SK-N-SH (cell line): ENCODE results near the gene CDC45. TPM values are rescaled to one million over a fixed set of nuclear protein-coding genes. Genes with fewer than 3 reads are reported as not detected.

Experiments used
- CTCF ChIA-PET: fragments of 300-600, 350-600 bp; formaldehyde crosslinking; extraction: SDS; loops from one replicate; lab custom pipeline; 2021; lab: Yijun Ruan, JAX
- POLR2A ChIA-PET: fragments of 350-600 bp; sonication (Branson Sonifier 250); formaldehyde crosslinking; extraction: SDS; loops from one replicate; lab custom pipeline; 2020; ENCODE audit warnings: antibody characterized with exemption, inconsistent platforms; lab: Yijun Ruan, JAX
- DNase-seq: peaks from one replicate; pipeline ENCODE4 v3.0.0; 2012
- H2AFZ ChIP-seq: fragments of 200-600 bp; sonication (generic); 2 replicates; pipeline ENCODE4 v1.8.1; 2016; ENCODE audit warnings: antibody characterized with exemption, mild to moderate bottlenecking, low read depth
- H3F3A ChIP-seq: fragments of 200-600 bp; sonication (generic); replicated peaks from 2 replicates; pipeline ENCODE3; 2016; ENCODE audit warnings: antibody characterized with exemption, mild to moderate bottlenecking; ENCODE audit not compliant: insufficient read depth
- H3K27ac ChIP-seq, 2 experiments: fragments of 200-500 bp in 1 of 2; fragments of 200-600 bp in 1 of 2; sonication (Bioruptor generic) in 1 of 2; sonication (generic), shearing (Covaris generic) in 1 of 2; 2 replicates each; pipeline versions ENCODE4 v1.5.1 to v1.6.1; 2014 to 2016; ENCODE audit warnings: low read depth in 2 of 2, inconsistent platforms in 1 of 2, low read length in 1 of 2, mild to moderate bottlenecking in 1 of 2, mixed read lengths in 1 of 2
- H3K27me3 ChIP-seq: fragments of 200-600 bp; sonication (generic), shearing (Covaris generic); 2 replicates; pipeline ENCODE4 v1.6.1; 2016; ENCODE audit warnings: mixed run types; ENCODE audit not compliant: insufficient read depth
- H3K36me3 ChIP-seq, 2 experiments: fragments of 200-500 bp in 1 of 2; fragments of 200-600 bp in 1 of 2; sonication (Bioruptor generic) in 1 of 2; sonication (generic) in 1 of 2; replicated peaks in 1 of 2; 2 replicates each; pipeline versions ENCODE3 to v1.5.1; 2014 to 2016; ENCODE audit warnings: low read length in 1 of 2, mild to moderate bottlenecking in 1 of 2; ENCODE audit not compliant: insufficient read depth in 2 of 2, control insufficient read depth in 1 of 2
- H3K4me1 ChIP-seq, 2 experiments: fragments of 200-500 bp in 1 of 2; fragments of 200-600 bp in 1 of 2; sonication (Bioruptor generic) in 1 of 2; sonication (generic), shearing (Covaris generic) in 1 of 2; 2 replicates each; pipeline versions ENCODE4 v1.5.1 to v1.6.1; 2014 to 2016; ENCODE audit warnings: low read depth in 1 of 2, low read length in 1 of 2, mixed run types in 1 of 2; ENCODE audit not compliant: insufficient read depth in 2 of 2, control insufficient read depth in 1 of 2
- H3K4me2 ChIP-seq: fragments of 200-600 bp; sonication (generic), shearing (Covaris generic); 2 replicates; pipeline ENCODE4 v1.6.1; 2017; ENCODE audit warnings: mixed run types
- H3K4me3 ChIP-seq, 2 experiments: fragments of 200-500 bp in 1 of 2; fragments of 200-600 bp in 1 of 2; sonication (Bioruptor generic) in 1 of 2; sonication (generic), shearing (Covaris generic) in 1 of 2; 2 replicates each; pipeline versions ENCODE4 v1.5.1 to v1.8.1; 2014 to 2016; ENCODE audit warnings: low read depth in 2 of 2, inconsistent platforms in 1 of 2, low read length in 1 of 2, mild to moderate bottlenecking in 1 of 2, mixed read lengths in 1 of 2, moderate library complexity in 1 of 2
- H3K79me2 ChIP-seq: fragments of 200-600 bp; sonication (generic); 2 replicates; pipeline ENCODE4 v1.8.1; 2017; ENCODE audit warnings: mild to moderate bottlenecking; ENCODE audit not compliant: insufficient read depth
- H3K9ac ChIP-seq: fragments of 200-600 bp; sonication (generic); 2 replicates; pipeline ENCODE4 v1.6.1; 2017; ENCODE audit warnings: mixed run types
- H3K9me2 ChIP-seq: fragments of 200-600 bp; sonication (generic); 2 replicates; pipeline ENCODE4 v1.6.1; 2017; ENCODE audit warnings: mixed run types
- H3K9me3 ChIP-seq: fragments of 200-600 bp; sonication (generic); 2 replicates; pipeline ENCODE4 v1.6.1; 2017; ENCODE audit warnings: mixed run types, mild to moderate bottlenecking, moderate library complexity
- H4K20me1 ChIP-seq: fragments of 200-600 bp; sonication (generic); 2 replicates; pipeline ENCODE4 v1.6.1; 2017; ENCODE audit warnings: mild to moderate bottlenecking, mixed run types; ENCODE audit not compliant: insufficient read depth
- CHD2 ChIP-seq: fragments of 150-350 bp; IDR thresholded peaks from 2 replicates; pipeline ENCODE4 v1.6.1; 2018; ENCODE audit warnings: low read length; ENCODE audit not compliant: partially characterized antibody
- ELF1 ChIP-seq: IDR thresholded peaks from 2 replicates; pipeline ENCODE4 v1.4.0; 2012
- EP300 ChIP-seq, 2 experiments: IDR thresholded peaks; 2 replicates each; pipeline versions ENCODE4 v1.4.0 to v1.6.1; 2012; ENCODE audit warnings: borderline replicate concordance in 1 of 2, low read depth in 1 of 2, low read length in 1 of 2
- EZH2phosphoT487 ChIP-seq: fragments of 200-600 bp; sonication (generic); IDR thresholded peaks from 2 replicates; pipeline ENCODE4 v1.6.1; 2017; ENCODE audit warnings: low read depth, mixed run types, mild to moderate bottlenecking, antibody characterized with exemption, moderate library complexity, borderline replicate concordance
- FOSL2 ChIP-seq: IDR thresholded peaks from 2 replicates; pipeline ENCODE4 v1.4.0; 2012; ENCODE audit warnings: low read depth, mild to moderate bottlenecking, moderate library complexity, borderline replicate concordance
- FOXJ3 ChIP-seq: sonication (generic); formaldehyde crosslinking; IDR thresholded peaks from 2 replicates; pipeline ENCODE4 v1.5.1; 2020; ENCODE audit warnings: mild to moderate bottlenecking, missing genetic modification reagents
- FOXM1 ChIP-seq: IDR thresholded peaks from 2 replicates; pipeline ENCODE4 v1.4.0; 2012; ENCODE audit warnings: low read depth, mild to moderate bottlenecking
- GABPA ChIP-seq: IDR thresholded peaks from 2 replicates; pipeline ENCODE4 v1.4.0; 2012; ENCODE audit warnings: low read depth, mild to moderate bottlenecking
- JUND ChIP-seq: IDR thresholded peaks from 2 replicates; pipeline ENCODE4 v1.4.0; 2012
- MXI1 ChIP-seq: IDR thresholded peaks from 2 replicates; pipeline ENCODE4 v1.6.1; 2012; ENCODE audit warnings: mild to moderate bottlenecking, low read depth, low read length, improper control_type of control experiment
- NFIC ChIP-seq: IDR thresholded peaks from 2 replicates; pipeline ENCODE4 v1.4.0; 2012; ENCODE audit warnings: borderline replicate concordance
- POLR2AphosphoS5 ChIP-seq: IDR thresholded peaks from 2 replicates; pipeline ENCODE4 v1.6.1; 2012; ENCODE audit warnings: low read depth, low read length
- RAD21 ChIP-seq: IDR thresholded peaks from 2 replicates; pipeline ENCODE4 v1.6.1; 2012; ENCODE audit warnings: mild to moderate bottlenecking, low read length
- RCOR1 ChIP-seq: fragments of 150-350 bp; IDR thresholded peaks from 2 replicates; pipeline ENCODE4 v1.6.1; 2017; ENCODE audit warnings: antibody characterized with exemption, low read length
- SIN3A ChIP-seq: IDR thresholded peaks from 2 replicates; pipeline ENCODE4 v1.6.1; 2012; ENCODE audit warnings: low read depth, mild to moderate bottlenecking, low read length, moderate library complexity, borderline replicate concordance
- SMC3 ChIP-seq: IDR thresholded peaks from 2 replicates; pipeline ENCODE4 v1.6.1; 2012; ENCODE audit warnings: low read depth, low read length, improper control_type of control experiment
- TAF1 ChIP-seq: IDR thresholded peaks from 2 replicates; pipeline ENCODE4 v1.6.1; 2012; ENCODE audit warnings: low read depth, mild to moderate bottlenecking, low read length, moderate library complexity, borderline replicate concordance
- TCF12 ChIP-seq: IDR thresholded peaks from 2 replicates; pipeline ENCODE4 v1.4.0; 2012
- YY1 ChIP-seq: IDR thresholded peaks from 2 replicates; pipeline ENCODE4 v1.4.0; 2012; ENCODE audit warnings: low read depth, mild to moderate bottlenecking
- WGBS: methylation state at CpG from one replicate; pipeline ENCODE4 v1.1.6; 2017; ENCODE audit warnings: low lambda C conversion rate; 5-methylcytosine and 5-hydroxymethylcytosine counted together
- polyA plus RNA-seq, 3 experiments: library from polyadenylated mRNA; depleted of rRNA; stranded (reverse); fragments of >200 nt; gene quantifications; 2 replicates each; pipeline ENCODE4 v1.2.3, GENCODE V29; 2012
- TF ChIP-seq, protein P1 (sequence below): IDR thresholded peaks from 2 replicates; pipeline ENCODE4 v1.4.0; 2012; ENCODE audit warnings: low read depth
- TF ChIP-seq, protein P2 (sequence below): IDR thresholded peaks from 2 replicates; pipeline ENCODE4 v1.4.0; 2012; ENCODE audit warnings: low read depth, borderline replicate concordance
- TF ChIP-seq, protein P3 (sequence below): fragments of 200-600 bp; sonication (generic); IDR thresholded peaks from 2 replicates; pipeline ENCODE4 v1.6.1; 2017; ENCODE audit warnings: antibody characterized with exemption, mild to moderate bottlenecking, moderate library complexity

Gene CDC45
- polyA plus RNA-seq, 1 of the 3 experiments (the other 2 are of a cell fraction): 23.6 TPM

DNA sequence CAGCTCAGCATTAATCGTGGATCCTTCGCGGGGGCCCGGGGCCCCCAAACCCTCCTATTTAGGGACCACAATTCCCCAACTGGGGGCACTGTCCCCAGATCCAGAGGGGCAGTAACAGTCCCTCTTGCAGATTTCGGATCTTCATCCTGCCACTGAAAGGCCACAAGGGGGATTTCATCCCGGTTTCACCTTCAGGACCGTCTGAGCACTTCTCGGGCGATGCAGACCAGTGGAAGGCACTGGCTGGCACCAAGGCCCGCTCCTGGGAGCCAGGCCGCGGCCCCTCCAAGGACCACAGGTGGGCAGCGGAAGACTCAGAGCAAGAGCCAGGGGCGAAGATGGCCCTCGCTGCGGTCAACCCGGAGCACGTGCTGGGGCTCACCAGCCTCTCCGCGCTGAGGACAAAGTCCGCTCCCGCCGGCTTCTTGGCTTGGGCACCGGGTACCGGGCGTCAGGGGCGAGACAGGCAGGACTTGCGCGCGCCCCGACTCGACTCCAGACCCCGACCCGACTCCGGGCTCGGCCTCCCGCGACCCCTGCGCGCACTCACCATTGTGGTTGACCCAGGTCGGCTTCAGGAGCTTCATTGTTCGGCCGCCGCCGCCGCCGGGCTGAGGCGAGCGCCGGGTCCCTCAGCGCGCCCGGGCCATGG is 48.7 kb upstream of the CDC45 start:
- peaks cover 5 to 18% of the 10 kb centered on the region in 2 experiments; a peak in 3 of 4 replicates for H3K4me1 ChIP-seq
- H4K20me1 ChIP-seq: peaks cover 20% of the 10 kb centered on the region
- peaks cover 70% of the 10 kb centered on the region for H3K79me2 ChIP-seq
- no peak for TF ChIP-seq EP300 (IDR thresholded peaks at IDR 0.05; ENCODE audit: borderline replicate concordance in 1 of 2, low read depth in 1 of 2, low read length in 1 of 2)
- TF ChIP-seq RCOR1: no peak
- TF ChIP-seq MXI1: peak; percentile 70
- no peak for TF ChIP-seq CHD2
- TF ChIP-seq NFIC: no peak
- no peak for TF ChIP-seq SIN3A
- TF ChIP-seq RAD21: no peak
- TF ChIP-seq ELF1: 0 out of 2 replicates have a peak, but pooled peaks have one; percentile 6
- no peak for TF ChIP-seq YY1
- TF ChIP-seq, protein P1, sequence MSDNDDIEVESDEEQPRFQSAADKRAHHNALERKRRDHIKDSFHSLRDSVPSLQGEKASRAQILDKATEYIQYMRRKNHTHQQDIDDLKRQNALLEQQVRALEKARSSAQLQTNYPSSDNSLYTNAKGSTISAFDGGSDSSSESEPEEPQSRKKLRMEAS: peak; percentile 44; the same call in 1 of the 2 replicates
- TF ChIP-seq EZH2phosphoT487: no peak
- TF ChIP-seq, protein P2, sequence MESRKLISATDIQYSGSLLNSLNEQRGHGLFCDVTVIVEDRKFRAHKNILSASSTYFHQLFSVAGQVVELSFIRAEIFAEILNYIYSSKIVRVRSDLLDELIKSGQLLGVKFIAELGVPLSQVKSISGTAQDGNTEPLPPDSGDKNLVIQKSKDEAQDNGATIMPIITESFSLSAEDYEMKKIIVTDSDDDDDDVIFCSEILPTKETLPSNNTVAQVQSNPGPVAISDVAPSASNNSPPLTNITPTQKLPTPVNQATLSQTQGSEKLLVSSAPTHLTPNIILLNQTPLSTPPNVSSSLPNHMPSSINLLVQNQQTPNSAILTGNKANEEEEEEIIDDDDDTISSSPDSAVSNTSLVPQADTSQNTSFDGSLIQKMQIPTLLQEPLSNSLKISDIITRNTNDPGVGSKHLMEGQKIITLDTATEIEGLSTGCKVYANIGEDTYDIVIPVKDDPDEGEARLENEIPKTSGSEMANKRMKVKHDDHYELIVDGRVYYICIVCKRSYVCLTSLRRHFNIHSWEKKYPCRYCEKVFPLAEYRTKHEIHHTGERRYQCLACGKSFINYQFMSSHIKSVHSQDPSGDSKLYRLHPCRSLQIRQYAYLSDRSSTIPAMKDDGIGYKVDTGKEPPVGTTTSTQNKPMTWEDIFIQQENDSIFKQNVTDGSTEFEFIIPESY: no peak
- TF ChIP-seq POLR2AphosphoS5: no peak
- TF ChIP-seq GABPA: no peak
- TF ChIP-seq, protein P3, sequence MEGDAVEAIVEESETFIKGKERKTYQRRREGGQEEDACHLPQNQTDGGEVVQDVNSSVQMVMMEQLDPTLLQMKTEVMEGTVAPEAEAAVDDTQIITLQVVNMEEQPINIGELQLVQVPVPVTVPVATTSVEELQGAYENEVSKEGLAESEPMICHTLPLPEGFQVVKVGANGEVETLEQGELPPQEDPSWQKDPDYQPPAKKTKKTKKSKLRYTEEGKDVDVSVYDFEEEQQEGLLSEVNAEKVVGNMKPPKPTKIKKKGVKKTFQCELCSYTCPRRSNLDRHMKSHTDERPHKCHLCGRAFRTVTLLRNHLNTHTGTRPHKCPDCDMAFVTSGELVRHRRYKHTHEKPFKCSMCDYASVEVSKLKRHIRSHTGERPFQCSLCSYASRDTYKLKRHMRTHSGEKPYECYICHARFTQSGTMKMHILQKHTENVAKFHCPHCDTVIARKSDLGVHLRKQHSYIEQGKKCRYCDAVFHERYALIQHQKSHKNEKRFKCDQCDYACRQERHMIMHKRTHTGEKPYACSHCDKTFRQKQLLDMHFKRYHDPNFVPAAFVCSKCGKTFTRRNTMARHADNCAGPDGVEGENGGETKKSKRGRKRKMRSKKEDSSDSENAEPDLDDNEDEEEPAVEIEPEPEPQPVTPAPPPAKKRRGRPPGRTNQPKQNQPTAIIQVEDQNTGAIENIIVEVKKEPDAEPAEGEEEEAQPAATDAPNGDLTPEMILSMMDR: peak; percentile 41
- TF ChIP-seq FOXM1: no peak
- no peak for TF ChIP-seq TCF12
- TF ChIP-seq FOSL2: no peak
- no peak for TF ChIP-seq TAF1
- no peak for TF ChIP-seq FOXJ3
- no peak for TF ChIP-seq SMC3
- no peak for TF ChIP-seq JUND
- TF ChIP-seq, all 33 proteins: peak for 4
- Histone ChIP-seq H3F3A (peaks cover 3% of the 10 kb centered on the region), H3K27me3 (no peaks in the 10 kb centered on the region), H3K36me3 (peaks cover 10 to 14% of the 10 kb centered on the region in 2 experiments), H3K9me2 (no peaks in the 10 kb centered on the region), H3K27ac (peak overlapping the region; percentile 52 to 95), H3K9me3 (no peaks in the 10 kb centered on the region), H3K9ac (peak overlapping the region; percentile 86), H3K4me2 (peak overlapping the region; percentile 95), H3K4me3 (peak overlapping the region; percentile 83 to 90), H2AFZ (no peak overlapping the region; the same call in 1 of the 2 replicates)
- POLR2A ChIA-PET: interaction anchor here (1.0 to 2.1 kb wide), 3 partner anchors 49 to 252 kb away, joined by 3 to 7 read pairs (median 7); partner anchors contain the start of genes CDC45, SLC25A1 and UFD1
- WGBS: 0% methylated on average over 13 of the region's 53 CpGs
- CTCF ChIA-PET: interaction anchor here (1.0 to 2.5 kb wide), 4 partner anchors 15 to 286 kb away, joined by 3 to 9 read pairs (median 6); partner anchors contain the start of genes ESS2 and SLC25A1
- DNase-seq: peak; percentile 62
